IPS DF 4.7 (cell line): ENCODE measurements around the gene AIRE.

Experiments
- DNase-seq: peaks from one replicate; pipeline ENCODE4 v3.0.0-alpha.2; 2013; ENCODE audit warnings: low spot score; ENCODE audit errors: extremely low read depth

The AIRE gene

GRCh38 chr21:44323591-44323990, 37.9 kb downstream of the AIRE start:
- no peak for DNase-seq

GRCh38 chr21:44324106-44324853, 38.6 kb downstream of the AIRE start:
- no peak for DNase-seq

- DNase-seq: no peak
These were observed 39.1 kb downstream of the AIRE start for GRCh38 chr21:44324854-44325107.

- no peak for DNase-seq
These were observed 40.0 kb downstream of the AIRE start for GRCh38 chr21:44325386-44326271.

- DNase-seq: no peak
These were observed 40.6 kb downstream of the AIRE start for GRCh38 chr21:44326272-44326647.

GRCh38 chr21:44326716-44327602, 41.3 kb downstream of the AIRE start:
- no peak for DNase-seq

- no peak for DNase-seq
These were observed 41.9 kb downstream of the AIRE start for GRCh38 chr21:44327603-44327974.

- DNase-seq: no peak
These were observed 42.7 kb downstream of the AIRE start for GRCh38 chr21:44328242-44328895.

- DNase-seq: no peak
These were observed 43.6 kb downstream of the AIRE start for GRCh38 chr21:44329086-44329889.

GRCh38 chr21:44329971-44330681, 44.5 kb downstream of the AIRE start:
- DNase-seq: no peak

- DNase-seq: no peak
These were observed 45.0 kb downstream of the AIRE start for GRCh38 chr21:44330698-44331097.

GRCh38 chr21:44331209-44331608, 45.5 kb downstream of the AIRE start:
- DNase-seq: no peak

GRCh38 chr21:44331650-44332307, 46.1 kb downstream of the AIRE start:
- DNase-seq: no peak

- DNase-seq: no peak
These were observed 46.7 kb downstream of the AIRE start for GRCh38 chr21:44332383-44332782.

- no peak for DNase-seq
These were observed 47.3 kb downstream of the AIRE start for GRCh38 chr21:44332965-44333364.

GRCh38 chr21:44333509-44334328, 48.0 kb downstream of the AIRE start:
- DNase-seq: no peak

GRCh38 chr21:44334329-44335030, 48.8 kb downstream of the AIRE start:
- DNase-seq: no peak
